C4-2B (cell line): Measurements from ENCODE around the gene PTPRU.
"Not testable (repeated sequence)": the region's sequence is repeated elsewhere in the genome, so short reads cannot be mapped to it uniquely, and the experiment has no call there.

Experiments used
- H3K27ac ChIP-seq: fragments of 450-650 bp; 2 replicates; pipeline ENCODE4 v1.5.1; 2017
- CTCF ChIP-seq: fragments of 450-650 bp; conservative IDR thresholded peaks from 2 replicates; pipeline ENCODE4 v1.5.1; 2017; ENCODE audit warnings: mild to moderate bottlenecking
- ZFX ChIP-seq: fragments of 450-650 bp; IDR thresholded peaks from 2 replicates; pipeline ENCODE4 v1.6.1; 2017

Gene PTPRU

GRCh38 chr1:29291756-29292155 is 55.4 kb downstream of the PTPRU start:
- no peak overlapping the region for H3K27ac ChIP-seq
- TF ChIP-seq ZFX (no peak), CTCF (no peak)

- TF ChIP-seq ZFX (no peak), CTCF (no peak)
These were observed 56.0 kb downstream of the PTPRU start for GRCh38 chr1:29292344-29292743.

GRCh38 chr1:29297450-29297849 is 61.1 kb downstream of the PTPRU start:
- H3K27ac ChIP-seq = no peak overlapping the region
- TF ChIP-seq CTCF = no peak
- TF ChIP-seq ZFX = no peak

More at GRCh38 chr1:29292344-29292743, 56.0 kb downstream of the PTPRU start:
- no peak overlapping the region for H3K27ac ChIP-seq

GRCh38 chr1:29298246-29298645 is 61.9 kb downstream of the PTPRU start:
- no peak overlapping the region for H3K27ac ChIP-seq
- TF ChIP-seq ZFX = no peak
- TF ChIP-seq CTCF = no peak

- TF ChIP-seq CTCF (no peak), ZFX (no peak)
These were observed 63.1 kb downstream of the PTPRU start for GRCh38 chr1:29299446-29299845.

GRCh38 chr1:29301732-29302131 is 65.4 kb downstream of the PTPRU start:
- not testable (repeated sequence) for H3K27ac ChIP-seq

More at GRCh38 chr1:29299446-29299845, 63.1 kb downstream of the PTPRU start:
- no peak overlapping the region for H3K27ac ChIP-seq

- TF ChIP-seq CTCF (no peak), ZFX (no peak)
- no peak overlapping the region for H3K27ac ChIP-seq
These were observed 67.1 kb downstream of the PTPRU start for GRCh38 chr1:29303201-29304024.
